ENCODE measurements around the gene SWAP70.

SWAP70 gene

GRCh38 chr11:9735919-9736318, 72.0 kb downstream of the SWAP70 start:
- Histone ChIP-seq H3K23ac (ENCODE audit: low read length) (no peak overlapping the region), H3K27me3 (ENCODE audit: insufficient read depth, low read length) (no peaks in the 10 kb centered on the region), H3K27ac (ENCODE audit: low read depth, low read length) (no peak overlapping the region), H2AK5ac (ENCODE audit: low read length) (no peak overlapping the region), H3K4me1 (ENCODE audit: control insufficient read depth in 1 of 2, insufficient read depth in 2 of 2, low read length in 2 of 2) (peaks cover 11 to 14% of the 10 kb centered on the region in 2 experiments), H3K36me3 (ENCODE audit: control insufficient read depth in 1 of 2, insufficient read depth in 2 of 2, low read length in 2 of 2) (peaks cover 8 to 15% of the 10 kb centered on the region in 2 experiments), H4K8ac (ENCODE audit: low read depth, low read length) (no peak overlapping the region), H3K14ac (ENCODE audit: low read length) (no peak overlapping the region), H2AFZ (ENCODE audit: insufficient read depth, low read length, poor library complexity) (no peak overlapping the region), H3K79me2 (ENCODE audit: control insufficient read depth, insufficient read depth, low read length, poor library complexity) (no peaks in the 10 kb centered on the region), H3K4me3 (ENCODE audit: low read depth, low read length) (no peak overlapping the region), H4K91ac (ENCODE audit: low read depth, low read length) (no peak overlapping the region), H3K18ac (ENCODE audit: low read length) (no peak overlapping the region), H3K79me1 (ENCODE audit: low read length) (peaks cover 8% of the 10 kb centered on the region), H4K12ac (ENCODE audit: low read depth, low read length) (no peak overlapping the region), H3K4ac (ENCODE audit: low read depth, low read length) (no peak overlapping the region), H2BK120ac (ENCODE audit: insufficient read depth, low read length, poor library complexity) (no peak overlapping the region), H3K4me2 (ENCODE audit: low read length) (no peak overlapping the region), H2BK5ac (ENCODE audit: low read depth, low read length, poor library complexity) (no peak overlapping the region), H3K9ac (ENCODE audit: low read length) (no peak overlapping the region), H2BK12ac (ENCODE audit: low read length) (no peak overlapping the region), H3K9me3 (ENCODE audit: insufficient read depth, low read depth, low read length) (no peaks in the 10 kb centered on the region)
- no CpG with 5 or more reads among the region's 2 CpGs for WGBS (ENCODE audit: extremely low coverage, insufficient coverage, insufficient read length)
- no peak for DNase-seq

- Histone ChIP-seq H2BK5ac (ENCODE audit: low read depth, low read length, poor library complexity) (no peak overlapping the region), H3K9me3 (ENCODE audit: insufficient read depth, low read depth, low read length) (no peaks in the 10 kb centered on the region), H3K4ac (ENCODE audit: low read depth, low read length) (no peak overlapping the region), H3K79me2 (ENCODE audit: control insufficient read depth, insufficient read depth, low read length, poor library complexity) (no peaks in the 10 kb centered on the region), H3K4me2 (ENCODE audit: low read length) (no peak overlapping the region), H3K79me1 (ENCODE audit: low read length) (peaks cover 9% of the 10 kb centered on the region), H3K14ac (ENCODE audit: low read length) (no peak overlapping the region), H4K91ac (ENCODE audit: low read depth, low read length) (no peak overlapping the region), H3K4me3 (ENCODE audit: low read depth, low read length) (no peak overlapping the region), H2BK120ac (ENCODE audit: insufficient read depth, low read length, poor library complexity) (no peak overlapping the region), H4K8ac (ENCODE audit: low read depth, low read length) (no peak overlapping the region), H2AK5ac (ENCODE audit: low read length) (no peak overlapping the region), H3K9ac (ENCODE audit: low read length) (no peak overlapping the region), H3K27ac (ENCODE audit: low read depth, low read length) (no peak overlapping the region), H3K27me3 (ENCODE audit: insufficient read depth, low read length) (no peaks in the 10 kb centered on the region), H2AFZ (ENCODE audit: insufficient read depth, low read length, poor library complexity) (no peak overlapping the region), H3K36me3 (ENCODE audit: control insufficient read depth in 1 of 2, insufficient read depth in 2 of 2, low read length in 2 of 2) (peaks cover 8 to 17% of the 10 kb centered on the region in 2 experiments), H4K12ac (ENCODE audit: low read depth, low read length) (no peak overlapping the region), H3K23ac (ENCODE audit: low read length) (no peak overlapping the region), H3K4me1 (ENCODE audit: control insufficient read depth in 1 of 2, insufficient read depth in 2 of 2, low read length in 2 of 2) (peaks cover 13 to 16% of the 10 kb centered on the region in 2 experiments), H2BK12ac (ENCODE audit: low read length) (no peak overlapping the region), H3K18ac (ENCODE audit: low read length) (no peak overlapping the region)
- DNase-seq: no peak
- no CpG with 5 or more reads among the region's 2 CpGs for WGBS (ENCODE audit: extremely low coverage, insufficient coverage, insufficient read length)
Measured at GRCh38 chr11:9736365-9736764, 72.5 kb downstream of the SWAP70 start.

GRCh38 chr11:9738116-9738515, 74.2 kb downstream of the SWAP70 start:
- no peak overlapping the region for H4K12ac ChIP-seq (ENCODE audit: low read depth, low read length)
- peaks cover 6 to 16% of the 10 kb centered on the region in 2 experiments for H3K36me3 ChIP-seq (ENCODE audit: control insufficient read depth in 1 of 2, insufficient read depth in 2 of 2, low read length in 2 of 2)
- no peak overlapping the region for H3K4me2 ChIP-seq (ENCODE audit: low read length)
- H3K27me3 ChIP-seq (ENCODE audit: insufficient read depth, low read length): no peaks in the 10 kb centered on the region
- H3K18ac ChIP-seq (ENCODE audit: low read length): peak overlapping the region; percentile 23
- peak overlapping the region; percentile 43 for H2BK12ac ChIP-seq (ENCODE audit: low read length)
- H4K91ac ChIP-seq (ENCODE audit: low read depth, low read length): no peak overlapping the region
- no peaks in the 10 kb centered on the region for H3K9me3 ChIP-seq (ENCODE audit: insufficient read depth, low read depth, low read length)
- no CpG with 5 or more reads among the region's 3 CpGs for WGBS (ENCODE audit: extremely low coverage, insufficient coverage, insufficient read length)
- no peak overlapping the region for H2BK120ac ChIP-seq (ENCODE audit: insufficient read depth, low read length, poor library complexity)
- H3K14ac ChIP-seq (ENCODE audit: low read length): no peak overlapping the region
- peaks cover 9% of the 10 kb centered on the region for H3K79me1 ChIP-seq (ENCODE audit: low read length)
- no peak overlapping the region for H3K4me3 ChIP-seq (ENCODE audit: low read depth, low read length)
- no peaks in the 10 kb centered on the region for H3K79me2 ChIP-seq (ENCODE audit: control insufficient read depth, insufficient read depth, low read length, poor library complexity)
- peak overlapping the region; percentile 80 for H2AK5ac ChIP-seq (ENCODE audit: low read length)
- H3K27ac ChIP-seq (ENCODE audit: low read depth, low read length): peak overlapping the region; percentile 12
- peak in 1 of 2 donors; percentile 18 for DNase-seq
- no peak overlapping the region for H2AFZ ChIP-seq (ENCODE audit: insufficient read depth, low read length, poor library complexity)
- no peak overlapping the region for H4K8ac ChIP-seq (ENCODE audit: low read depth, low read length)
- no peak overlapping the region for H2BK5ac ChIP-seq (ENCODE audit: low read depth, low read length, poor library complexity)
- peaks cover 13 to 17% of the 10 kb centered on the region in 2 experiments for H3K4me1 ChIP-seq (ENCODE audit: control insufficient read depth in 1 of 2, insufficient read depth in 2 of 2, low read length in 2 of 2)
- H3K4ac ChIP-seq (ENCODE audit: low read depth, low read length): no peak overlapping the region
- no peak overlapping the region for H3K9ac ChIP-seq (ENCODE audit: low read length)
- H3K23ac ChIP-seq (ENCODE audit: low read length): no peak overlapping the region

- H3K4me3 ChIP-seq (ENCODE audit: low read depth, low read length): no peak overlapping the region
- peaks cover 6 to 14% of the 10 kb centered on the region in 2 experiments for H3K36me3 ChIP-seq (ENCODE audit: control insufficient read depth in 1 of 2, insufficient read depth in 2 of 2, low read length in 2 of 2)
- no peak overlapping the region for H2AFZ ChIP-seq (ENCODE audit: insufficient read depth, low read length, poor library complexity)
- H3K4me2 ChIP-seq (ENCODE audit: low read length): no peak overlapping the region
- H3K79me1 ChIP-seq (ENCODE audit: low read length): peaks cover 9% of the 10 kb centered on the region
- H3K9ac ChIP-seq (ENCODE audit: low read length): no peak overlapping the region
- no CpG with 5 or more reads among the region's 1 CpG for whole genome bisulfite sequencing (ENCODE audit: extremely low coverage, insufficient coverage, insufficient read length)
- no peak overlapping the region for H2BK120ac ChIP-seq (ENCODE audit: insufficient read depth, low read length, poor library complexity)
- H2BK5ac ChIP-seq (ENCODE audit: low read depth, low read length, poor library complexity): no peak overlapping the region
- no peak overlapping the region for H2AK5ac ChIP-seq (ENCODE audit: low read length)
- H4K12ac ChIP-seq (ENCODE audit: low read depth, low read length): no peak overlapping the region
- no peak overlapping the region for H2BK12ac ChIP-seq (ENCODE audit: low read length)
- no peaks in the 10 kb centered on the region for H3K9me3 ChIP-seq (ENCODE audit: insufficient read depth, low read depth, low read length)
- no peak overlapping the region for H3K4ac ChIP-seq (ENCODE audit: low read depth, low read length)
- DNase-seq: no peak
- H3K27ac ChIP-seq (ENCODE audit: low read depth, low read length): peak overlapping the region; percentile 88
- no peaks in the 10 kb centered on the region for H3K27me3 ChIP-seq (ENCODE audit: insufficient read depth, low read length)
- no peaks in the 10 kb centered on the region for H3K79me2 ChIP-seq (ENCODE audit: control insufficient read depth, insufficient read depth, low read length, poor library complexity)
- H3K14ac ChIP-seq (ENCODE audit: low read length): no peak overlapping the region
- H4K91ac ChIP-seq (ENCODE audit: low read depth, low read length): no peak overlapping the region
- H3K4me1 ChIP-seq (ENCODE audit: control insufficient read depth in 1 of 2, insufficient read depth in 2 of 2, low read length in 2 of 2): peaks cover 13 to 17% of the 10 kb centered on the region in 2 experiments
- H3K18ac ChIP-seq (ENCODE audit: low read length): no peak overlapping the region
- H4K8ac ChIP-seq (ENCODE audit: low read depth, low read length): no peak overlapping the region
- H3K23ac ChIP-seq (ENCODE audit: low read length): no peak overlapping the region
Measured at GRCh38 chr11:9738707-9739106, 74.8 kb downstream of the SWAP70 start.
